GM18505 (cell line): ENCODE results near the gene STK11.

Experiments used
- ATAC-seq: cut with Tn5 transposase; IDR thresholded peaks from one replicate; pipeline ENCODE4 v1.9.1; 2021; ENCODE audit not compliant: unreplicated experiment
- POLR2A ChIP-seq: IDR thresholded peaks from 4 replicates; pipeline ENCODE4 v1.6.1; 2011; ENCODE audit warnings: borderline replicate concordance; ENCODE audit not compliant: insufficient read depth, insufficient read length; ENCODE audit errors: extremely low read depth

Gene STK11

DNA sequence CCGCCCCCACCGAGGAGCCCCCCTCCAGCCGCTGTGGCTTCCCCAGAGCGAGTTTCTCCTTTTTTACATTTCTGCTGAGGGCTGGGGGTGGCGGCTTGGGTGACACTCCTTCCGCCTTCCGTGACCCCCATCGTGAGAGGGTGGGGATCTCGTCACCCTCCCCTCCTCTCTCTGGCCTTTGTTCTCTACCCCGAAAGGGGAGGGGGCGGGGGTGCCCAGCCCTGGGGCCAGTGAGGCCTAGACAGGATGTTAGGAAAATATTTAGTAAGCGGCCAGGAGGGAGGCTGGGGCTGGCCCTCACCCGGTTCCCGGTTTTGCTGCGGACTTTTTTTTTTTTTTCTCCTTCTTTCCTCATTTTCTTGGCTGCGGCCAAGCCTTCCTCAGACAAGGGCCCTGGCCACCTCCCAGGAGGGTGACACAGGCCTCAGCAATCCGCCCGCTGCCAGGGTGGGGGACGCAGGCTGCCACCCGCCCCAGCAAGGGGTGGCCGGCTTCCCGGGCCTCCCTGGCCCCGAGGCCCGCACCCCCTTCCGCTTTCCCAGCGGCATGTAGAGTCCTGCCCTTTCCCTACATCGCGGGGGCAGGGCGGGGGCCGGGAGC, 46.7 kb downstream of the STK11 start:
- no peak for TF ChIP-seq POLR2A
- ATAC-seq = no peak

- TF ChIP-seq POLR2A = no peak
- ATAC-seq = no peak
These were observed 47.4 kb downstream of the STK11 start for GRCh38 chr19:1252821-1253513.

- TF ChIP-seq POLR2A = no peak
- ATAC-seq = no peak
These were observed 48.0 kb downstream of the STK11 start for GRCh38 chr19:1253514-1254080.

DNA sequence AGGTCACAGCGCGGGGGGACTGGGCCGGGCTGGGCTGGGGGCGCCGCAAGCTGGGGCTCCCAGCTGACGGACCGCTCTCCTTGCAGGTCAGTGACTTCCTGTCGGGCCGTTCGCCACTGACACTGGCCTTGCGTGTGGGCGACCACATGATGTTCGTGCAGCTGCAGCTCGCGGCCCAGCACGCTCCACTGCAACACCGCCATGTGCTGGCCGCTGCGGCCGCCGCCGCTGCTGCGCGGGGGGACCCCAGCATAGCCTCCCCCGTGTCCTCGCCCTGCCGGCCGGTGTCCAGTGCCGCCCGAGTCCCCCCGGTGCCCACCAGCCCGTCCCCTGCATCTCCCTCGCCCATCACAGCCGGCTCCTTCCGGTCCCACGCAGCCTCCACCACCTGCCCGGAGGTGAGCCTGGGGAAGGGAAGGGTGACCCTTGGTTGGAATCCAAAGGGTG, 48.5 kb downstream of the STK11 start:
- no peak for TF ChIP-seq POLR2A
- ATAC-seq = no peak

DNA sequence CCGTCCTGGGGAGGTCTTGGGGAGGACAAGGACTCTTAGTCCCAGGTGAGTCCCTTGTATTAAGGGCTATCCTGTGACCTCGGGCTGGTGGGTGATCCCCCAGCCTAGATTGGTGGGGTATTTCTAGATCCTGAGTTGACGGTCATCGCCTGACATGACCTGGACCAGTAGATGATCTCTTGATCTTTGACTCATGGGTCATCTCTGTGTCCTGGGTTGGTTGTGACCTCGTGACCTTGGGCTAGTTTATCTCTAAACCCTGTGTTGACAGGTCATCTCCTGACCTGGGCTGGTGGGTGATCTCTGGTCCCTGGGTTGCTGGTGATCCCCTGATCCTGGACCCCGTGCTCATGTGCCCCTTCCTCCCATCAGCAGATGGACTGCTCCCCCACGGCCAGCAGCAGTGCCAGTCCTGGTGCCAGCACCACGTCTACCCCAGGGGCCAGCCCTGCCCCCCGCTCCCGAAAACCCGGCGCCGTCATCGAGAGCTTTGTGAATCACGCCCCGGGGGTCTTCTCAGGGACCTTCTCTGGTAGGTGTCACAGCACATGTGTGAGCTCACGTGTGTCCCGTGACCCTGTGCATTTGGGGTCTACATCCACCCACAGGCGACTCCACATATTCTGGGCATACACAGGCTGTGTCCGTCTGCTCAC, 49.1 kb downstream of the STK11 start:
- no peak for ATAC-seq
- no peak for TF ChIP-seq POLR2A

DNA sequence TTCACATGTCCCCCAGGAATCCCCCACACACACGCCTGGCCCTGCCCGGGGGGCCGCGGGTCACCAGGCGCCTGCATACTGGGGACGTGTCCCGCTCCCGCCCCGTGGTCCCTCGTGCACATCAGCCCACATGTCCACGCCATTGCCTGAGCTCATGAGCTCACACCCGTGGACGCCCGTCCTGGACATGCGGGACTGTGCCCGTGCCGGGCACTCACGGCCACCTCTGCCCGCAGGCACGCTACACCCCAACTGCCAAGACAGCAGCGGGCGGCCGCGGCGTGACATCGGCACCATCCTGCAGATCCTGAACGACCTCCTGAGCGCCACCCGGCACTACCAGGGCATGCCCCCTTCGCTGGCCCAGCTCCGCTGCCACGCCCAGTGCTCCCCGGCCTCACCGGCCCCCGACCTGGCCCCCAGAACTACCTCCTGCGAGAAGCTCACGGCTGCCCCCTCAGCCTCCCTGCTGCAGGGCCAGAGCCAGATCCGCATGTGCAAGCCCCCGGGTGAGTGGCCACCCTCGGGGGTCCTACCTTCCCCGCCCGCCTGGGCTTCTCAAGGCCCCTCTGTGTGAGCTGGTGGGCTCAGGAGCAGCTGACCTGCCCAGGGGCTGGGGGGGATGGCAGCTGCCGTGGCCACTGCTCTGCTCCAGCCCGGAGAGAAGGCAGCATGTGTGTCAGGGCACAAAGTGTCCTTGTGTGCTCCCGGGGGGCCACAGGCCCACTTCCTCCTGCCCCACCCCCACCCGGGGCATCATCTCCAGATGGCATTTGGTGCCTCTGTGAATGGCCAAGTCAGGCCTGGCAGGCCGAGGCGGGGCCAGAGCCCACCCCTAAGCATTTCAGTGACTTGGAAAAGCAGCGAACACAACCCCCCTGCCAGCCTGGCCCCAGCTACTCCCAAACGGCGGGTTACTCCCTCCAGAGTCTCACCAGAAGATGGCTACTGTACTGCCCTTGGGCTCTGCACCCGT, 49.9 kb downstream of the STK11 start:
- no peak for ATAC-seq
- TF ChIP-seq POLR2A = peak; percentile 23

DNA sequence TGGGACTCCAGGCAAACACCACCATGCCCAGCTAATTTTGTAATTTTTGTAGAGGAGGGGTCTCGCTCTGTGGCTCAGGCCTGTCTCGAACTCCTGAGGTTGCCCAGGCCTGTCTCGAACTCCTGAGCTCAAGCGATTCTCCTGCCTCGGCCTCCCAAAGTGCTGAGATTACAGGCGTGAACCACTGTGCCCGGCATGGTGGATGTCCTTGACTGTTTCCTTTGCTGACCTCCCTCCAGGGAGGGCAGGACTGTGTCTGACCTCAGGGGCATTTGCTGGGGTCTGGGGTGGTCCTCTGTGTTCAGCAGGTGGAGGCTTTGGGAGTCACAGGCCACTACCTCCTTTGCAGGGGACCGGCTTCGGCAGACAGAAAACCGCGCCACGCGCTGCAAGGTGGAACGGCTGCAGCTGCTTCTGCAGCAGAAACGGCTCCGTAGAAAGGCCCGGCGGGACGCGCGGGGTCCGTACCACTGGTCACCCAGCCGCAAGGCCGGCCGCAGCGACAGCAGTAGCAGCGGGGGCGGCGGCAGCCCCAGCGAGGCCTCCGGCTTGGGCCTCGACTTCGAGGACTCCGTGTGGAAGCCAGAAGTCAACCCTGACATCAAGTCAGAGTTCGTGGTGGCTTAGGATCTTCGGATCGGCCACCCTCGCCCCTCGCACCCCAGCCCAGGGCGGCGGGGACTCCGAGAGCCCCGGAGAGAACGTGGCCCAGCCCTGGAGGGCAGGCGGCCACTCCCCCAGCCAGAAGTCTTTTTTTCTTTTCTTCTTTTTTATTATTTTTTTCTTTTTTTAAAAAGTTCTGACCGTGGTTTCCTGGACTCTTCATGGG, 51.3 kb downstream of the STK11 start:
- ATAC-seq = no peak
- TF ChIP-seq POLR2A = no peak

DNA sequence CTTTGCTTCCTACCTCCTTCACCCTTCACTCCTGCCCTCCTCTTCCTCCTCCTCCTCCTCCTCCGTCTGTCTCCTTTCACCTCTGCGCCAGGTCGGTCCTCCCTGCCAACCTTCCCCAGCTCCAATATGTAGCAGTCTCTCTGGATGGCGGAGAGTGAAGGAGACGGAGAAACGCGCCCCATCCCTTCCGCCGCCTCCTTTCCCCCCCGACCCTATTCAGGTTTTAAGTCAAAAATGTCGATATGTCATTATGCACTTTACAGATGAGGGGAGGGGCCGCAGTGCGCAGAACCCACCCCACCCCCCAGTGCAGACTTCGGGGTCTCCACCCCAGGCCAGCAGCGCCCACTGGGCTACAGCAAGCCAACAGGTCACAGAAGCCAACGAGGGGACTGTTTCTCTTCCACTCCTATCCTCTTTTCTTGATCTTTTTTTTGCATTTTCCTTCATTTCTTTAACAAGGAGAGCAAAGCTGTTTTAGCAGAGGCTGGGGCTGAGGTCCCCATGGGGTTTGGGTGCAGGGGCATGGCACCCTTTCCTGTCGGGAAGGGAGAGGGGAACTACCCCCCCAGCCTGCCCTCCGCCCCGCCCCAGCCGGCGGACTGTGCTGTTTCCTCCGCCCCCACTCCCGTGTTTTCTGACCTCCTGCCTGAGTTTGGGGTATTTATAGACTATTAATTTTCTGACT, 52.0 kb downstream of the STK11 start:
- TF ChIP-seq POLR2A = no peak
- no peak for ATAC-seq

DNA sequence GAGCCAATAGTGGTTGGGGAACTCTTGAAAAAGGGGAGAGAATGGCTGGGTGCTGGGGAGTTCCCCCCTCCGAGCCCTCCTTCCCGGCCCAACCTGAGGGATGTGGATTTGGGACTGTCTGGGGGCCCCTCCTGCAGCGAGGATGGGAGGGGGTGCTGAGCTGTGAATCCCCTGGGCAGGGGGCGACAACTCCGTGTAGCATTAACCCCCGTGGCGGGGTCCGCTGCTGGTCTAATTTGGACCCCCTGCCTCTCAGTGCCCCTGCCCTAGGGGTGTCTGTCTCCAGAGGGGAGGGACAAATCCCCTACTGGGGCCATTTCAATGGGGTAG, 52.5 kb downstream of the STK11 start:
- ATAC-seq = no peak
- TF ChIP-seq POLR2A = no peak

- no peak for TF ChIP-seq POLR2A
- no peak for ATAC-seq
These were observed 53.2 kb downstream of the STK11 start for GRCh38 chr19:1258707-1259205.

- ATAC-seq = peak; percentile 25
- peak; percentile 85 for TF ChIP-seq POLR2A
These were observed 53.8 kb downstream of the STK11 start for GRCh38 chr19:1259206-1259875.
